Retina (tissue), 1 donor: ENCODE results near the gene CHRM5.
"Not testable (repeated sequence)": the region's sequence is repeated elsewhere in the genome, so short reads cannot be mapped to it uniquely, and the experiment has no call there.

ENCODE experiments used
- DNase-seq: peaks from one replicate; pipeline ENCODE4 v3.0.0-alpha.2; 2016

Gene CHRM5

DNA sequence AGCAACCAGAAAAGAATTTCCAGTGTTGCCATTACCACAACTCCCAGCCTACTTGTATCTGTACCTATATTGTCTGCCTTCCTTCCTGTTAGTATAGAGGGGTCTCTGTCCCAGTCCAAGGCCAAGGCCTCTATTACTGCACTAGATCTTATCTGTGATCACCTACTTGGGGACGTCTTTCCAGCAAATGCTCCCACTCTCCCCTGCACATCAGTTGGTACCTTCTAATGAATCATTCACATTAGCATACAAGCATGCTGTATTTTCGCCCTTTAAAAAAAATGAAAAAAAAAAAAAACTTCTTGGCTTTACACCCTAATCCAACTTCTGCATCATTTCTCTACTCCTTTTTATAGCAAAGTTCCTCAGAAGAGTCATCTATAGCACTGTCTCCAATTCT, 75.5 kb downstream of the CHRM5 start:
- DNase-seq = no peak

DNA sequence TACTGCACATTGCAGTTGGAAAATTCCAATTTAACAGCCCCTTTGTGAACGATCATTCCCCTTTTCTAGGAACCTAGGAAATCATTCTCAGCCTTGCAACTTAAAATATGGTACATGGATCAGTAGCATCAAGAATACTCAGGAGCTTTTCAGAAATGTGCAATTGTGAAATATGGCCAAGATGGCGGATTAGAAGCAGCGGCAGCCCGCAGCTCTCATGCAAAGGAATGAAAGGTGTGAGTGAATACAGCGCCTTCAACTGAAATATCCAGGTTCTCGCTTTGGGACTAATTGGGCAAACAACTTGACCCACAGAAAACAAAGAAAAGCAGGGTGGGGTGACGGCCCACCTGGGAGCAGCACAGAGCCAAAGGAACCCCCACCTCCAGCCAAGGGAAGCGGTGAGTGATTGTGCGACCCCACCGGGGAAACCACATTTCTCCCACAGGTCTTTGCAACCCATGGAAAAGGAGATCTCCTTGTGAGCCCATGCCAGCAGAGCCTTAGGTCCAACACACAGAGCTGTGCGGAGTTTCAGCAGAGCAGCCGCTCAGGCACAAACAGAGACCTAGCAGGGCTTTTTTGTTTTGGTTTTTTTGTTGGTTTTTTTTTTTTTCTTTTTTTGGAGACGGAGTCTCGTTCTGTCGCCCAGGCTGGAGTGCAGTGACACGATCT, 78.3 kb downstream of the CHRM5 start:
- DNase-seq = no peak

DNA sequence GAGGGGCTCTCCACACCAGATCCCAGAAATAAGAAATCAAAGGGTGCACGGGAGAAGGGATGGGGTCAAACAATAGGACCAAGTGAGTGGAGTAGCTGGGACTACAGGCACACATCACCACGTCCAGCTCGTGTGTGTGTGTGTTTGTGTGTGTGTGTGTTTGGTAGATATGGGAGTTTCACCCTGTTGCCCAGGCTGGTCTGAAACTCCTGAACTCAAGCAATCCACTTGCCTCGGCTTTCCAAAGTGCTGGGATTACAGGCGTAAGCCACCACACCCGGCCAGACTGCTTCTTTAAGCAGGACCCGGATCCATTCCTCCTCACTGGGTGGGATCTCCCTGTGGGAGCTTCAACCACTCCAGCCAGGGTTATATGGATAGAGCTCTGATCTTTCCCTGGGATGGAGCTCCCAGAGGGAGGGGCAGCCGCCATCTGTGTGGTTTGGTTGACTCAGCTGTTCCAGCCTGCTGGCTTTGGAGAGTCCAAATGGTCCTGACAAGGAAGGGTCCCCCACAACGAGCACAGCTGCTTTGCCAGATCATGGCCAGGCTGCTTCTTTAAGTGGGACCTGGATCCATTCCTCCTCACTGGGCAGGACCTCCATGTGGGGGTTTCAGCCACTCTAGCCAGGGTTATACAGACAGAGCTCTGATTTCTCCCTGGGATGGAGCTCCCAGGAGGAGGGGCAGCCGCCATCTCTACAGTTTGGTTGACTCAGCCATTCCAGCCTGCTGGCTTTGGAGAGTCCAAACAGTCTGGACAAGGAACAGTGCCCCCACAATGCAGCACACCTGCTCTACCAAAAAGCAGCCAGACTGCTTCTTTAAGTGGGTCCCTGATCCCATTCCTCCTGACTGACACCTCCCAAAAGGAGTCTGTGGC, 79.8 kb downstream of the CHRM5 start:
- no peak for DNase-seq

DNA sequence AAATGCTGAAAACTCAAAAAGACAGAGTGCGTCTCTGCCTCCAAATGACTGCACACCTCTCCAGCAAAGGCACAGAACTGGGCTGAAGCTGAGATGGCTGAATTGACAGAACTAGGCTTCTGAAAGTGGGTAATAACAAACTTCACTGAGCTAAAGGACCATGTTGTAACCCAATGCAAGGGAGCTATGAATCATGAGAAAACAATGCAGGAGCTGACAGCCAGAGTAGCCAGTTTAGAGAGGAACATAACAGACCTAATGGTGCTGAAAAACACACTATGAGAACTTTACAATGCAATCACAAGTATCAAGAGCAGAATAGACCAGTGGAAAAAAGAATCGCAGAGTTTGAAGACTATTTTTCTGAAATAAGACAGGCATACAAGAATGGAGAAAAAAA, 80.8 kb downstream of the CHRM5 start:
- DNase-seq = no peak

DNA sequence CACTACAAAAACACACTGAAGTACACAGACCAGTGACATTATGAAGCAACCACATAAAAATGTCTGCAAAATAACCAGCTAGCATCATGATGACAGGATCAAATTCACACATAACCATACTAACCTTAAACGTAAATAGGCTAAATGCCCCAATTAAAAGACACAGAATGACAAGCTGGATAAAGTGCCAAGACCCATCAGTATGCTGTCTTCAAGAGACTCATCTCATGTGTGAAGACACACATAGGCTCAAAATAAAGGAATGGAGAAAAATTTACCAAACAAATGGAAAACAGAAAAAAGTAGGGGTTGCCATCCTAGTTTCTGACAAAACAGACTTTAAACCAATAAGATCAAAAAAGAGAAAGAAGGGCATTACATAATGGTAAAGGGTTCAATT, 82.1 kb downstream of the CHRM5 start:
- DNase-seq = not testable (repeated sequence)

DNA sequence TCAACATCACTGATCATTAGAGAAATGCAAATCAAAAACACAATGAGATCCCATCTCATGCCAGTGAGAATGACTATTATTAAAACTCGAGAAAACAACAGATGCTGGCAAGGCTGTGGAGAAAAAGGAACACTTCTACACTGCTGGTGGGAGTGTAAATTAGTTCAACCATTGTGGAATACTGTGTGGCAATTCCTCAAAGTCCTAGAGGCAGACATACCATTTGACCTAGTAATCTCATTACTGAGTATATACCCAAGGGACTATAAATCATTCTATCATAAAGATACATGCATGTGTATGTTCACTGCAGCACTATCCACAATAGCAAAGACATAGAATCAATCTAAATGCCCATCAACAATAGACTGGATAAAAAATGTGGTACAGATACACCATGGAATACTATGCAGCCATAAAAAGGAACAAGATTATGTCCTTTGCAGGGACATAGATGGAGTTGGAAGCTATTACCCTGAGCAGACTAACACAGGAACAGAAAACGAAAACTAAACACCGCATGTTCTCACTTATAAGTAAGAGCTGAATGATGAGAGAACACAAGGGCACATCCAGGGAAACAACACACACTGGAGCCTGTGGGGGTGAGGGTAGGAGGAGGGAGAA, 85.9 kb downstream of the CHRM5 start:
- no peak for DNase-seq

DNA sequence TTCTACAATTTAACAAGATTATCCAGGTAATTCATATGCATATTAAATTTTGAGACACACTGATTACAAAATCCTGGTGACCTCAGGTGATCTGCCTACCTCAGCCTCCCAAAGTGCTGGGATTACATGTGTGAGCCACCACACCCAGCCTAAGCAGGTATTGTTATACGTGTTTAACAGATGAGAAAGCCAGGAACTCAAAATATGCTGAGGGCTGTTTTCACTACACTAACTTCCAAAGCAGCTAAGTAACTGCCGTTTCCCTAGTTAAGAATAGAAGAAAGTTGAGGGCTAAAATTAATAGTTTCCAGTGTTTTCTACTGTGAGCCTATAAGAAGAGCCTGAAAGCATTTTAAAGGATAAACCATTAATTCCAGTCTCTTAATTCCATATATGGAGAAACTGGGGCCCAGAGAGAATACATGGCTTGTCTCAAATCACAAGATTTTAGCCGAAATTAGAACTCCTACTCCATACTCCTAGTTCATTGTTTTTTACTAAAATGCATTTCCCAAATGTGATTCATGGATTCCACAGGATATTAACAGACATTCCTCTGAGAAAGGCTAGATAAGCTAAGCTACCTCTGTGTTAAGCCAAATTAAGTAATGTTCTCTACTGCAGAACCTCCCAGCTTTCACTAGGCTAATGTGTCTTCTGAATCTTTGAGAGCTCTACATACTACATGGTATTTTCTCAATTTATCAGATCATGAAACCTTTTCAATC, 87.7 kb downstream of the CHRM5 start:
- no peak for DNase-seq

DNA sequence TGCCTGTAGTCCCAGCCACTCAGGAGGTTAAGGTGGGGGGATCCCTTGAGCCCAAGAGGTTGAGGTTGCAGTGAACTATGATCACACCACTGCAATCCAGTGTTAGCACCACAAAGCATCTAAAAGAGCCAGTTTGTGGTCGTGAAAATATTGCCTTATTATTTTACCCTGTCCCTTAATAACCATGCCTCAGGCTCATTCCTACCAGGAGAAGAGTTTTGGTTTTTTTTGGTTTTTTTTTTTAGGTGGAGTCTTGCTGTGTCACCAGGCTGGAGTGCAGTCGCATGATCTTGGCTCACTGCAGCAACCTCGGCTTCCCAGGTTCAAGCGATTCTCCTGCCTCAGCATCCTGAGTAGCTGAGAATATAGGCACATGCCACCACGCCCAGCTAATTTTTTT, 88.6 kb downstream of the CHRM5 start:
- DNase-seq = no peak

DNA sequence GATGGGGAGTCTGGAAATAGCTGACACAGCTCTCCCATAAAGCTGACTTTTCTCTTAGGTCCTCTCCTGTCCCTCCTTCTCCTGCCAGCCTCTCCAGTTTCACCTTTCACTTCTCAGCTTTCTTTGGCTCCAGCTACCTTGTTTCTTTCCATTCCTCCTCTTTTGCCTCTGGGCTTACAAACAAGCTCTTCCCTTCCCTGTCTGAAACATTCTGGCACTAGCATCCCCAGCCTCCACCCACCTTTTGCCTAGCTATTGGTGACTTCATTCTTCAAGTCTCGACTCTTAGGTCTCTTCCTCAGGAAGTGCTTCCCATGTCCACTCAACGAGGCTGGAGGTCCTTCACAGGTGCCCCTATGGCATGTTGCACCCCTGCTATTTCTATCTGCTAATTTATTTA, 91.2 kb downstream of the CHRM5 start:
- DNase-seq = no peak

DNA sequence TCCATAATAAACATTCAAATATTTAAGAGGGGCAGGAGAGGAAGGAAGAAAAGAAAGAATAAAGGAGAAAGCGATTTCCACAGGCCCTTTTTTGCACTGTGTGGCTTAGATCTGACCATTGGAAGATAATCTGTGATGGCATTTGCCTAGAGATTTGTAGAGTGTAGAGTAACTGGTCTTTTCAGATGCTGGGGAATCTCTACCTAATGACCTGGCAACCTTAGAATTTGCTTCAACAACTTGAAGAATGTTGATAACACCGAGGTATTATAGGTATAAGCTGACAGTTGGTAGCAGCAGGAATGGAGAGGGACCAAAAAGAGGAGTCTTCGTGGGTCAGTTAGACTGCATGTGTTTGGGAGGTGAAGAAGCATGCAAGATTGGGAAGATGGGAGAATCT, 91.6 kb downstream of the CHRM5 start:
- DNase-seq = no peak

DNA sequence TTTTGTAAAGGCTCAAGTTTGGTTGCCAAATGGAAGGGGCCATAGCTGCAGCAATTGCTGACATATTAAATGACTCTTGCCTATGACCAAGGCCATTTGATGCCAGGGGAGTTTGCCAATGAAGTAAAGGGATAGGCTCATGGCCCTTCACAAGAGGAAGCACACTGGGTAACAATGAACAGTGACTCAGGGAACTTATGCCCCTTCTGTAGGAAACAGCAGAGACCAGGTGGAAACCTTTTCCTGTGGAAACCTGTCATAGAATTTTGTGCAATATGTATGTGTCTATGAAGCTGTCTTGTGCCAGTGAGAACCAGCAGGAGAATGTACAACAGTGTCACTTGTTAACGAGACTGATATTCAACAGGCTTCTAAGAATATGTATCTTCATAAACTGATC, 96.1 kb downstream of the CHRM5 start:
- DNase-seq = no peak

DNA sequence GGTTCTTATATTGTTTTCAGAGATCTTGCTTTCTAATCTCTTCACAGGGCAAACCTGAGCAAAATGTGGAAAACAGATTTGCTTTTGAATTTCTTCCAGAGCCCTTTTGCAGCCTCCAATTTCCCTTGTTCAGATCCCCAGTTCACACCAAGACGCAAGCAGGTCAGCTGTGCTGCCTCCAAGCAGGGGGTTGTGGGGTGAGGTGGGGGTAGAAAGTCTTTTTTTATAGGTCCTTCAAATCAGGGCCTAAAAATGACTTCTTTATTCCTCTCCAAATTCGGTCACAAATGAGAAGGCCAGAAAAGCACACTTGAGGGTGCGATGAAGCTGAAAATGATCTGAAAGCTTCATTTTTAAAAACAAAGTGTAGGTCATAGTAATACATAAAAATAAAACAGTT, 97.0 kb downstream of the CHRM5 start:
- no peak for DNase-seq

DNA sequence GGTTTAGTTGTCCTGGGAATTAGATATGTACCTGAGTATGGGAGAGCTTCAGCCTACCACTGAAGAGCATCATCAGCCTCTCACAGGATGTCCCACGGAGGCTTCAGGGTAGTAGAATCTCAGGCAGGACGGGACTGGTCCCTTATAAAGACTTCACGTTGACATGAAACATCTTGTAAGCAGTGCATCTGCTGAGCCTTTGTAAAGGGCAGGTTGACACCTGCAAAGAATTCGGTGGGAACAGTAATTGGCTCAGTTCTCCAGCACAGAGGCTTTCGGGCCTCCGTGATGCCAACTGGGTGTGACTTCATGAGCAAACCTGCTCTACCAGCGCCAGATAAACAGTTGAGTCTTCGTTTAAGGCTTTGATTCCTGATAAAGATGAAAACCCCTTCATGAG, 97.6 kb downstream of the CHRM5 start:
- DNase-seq = no peak

DNA sequence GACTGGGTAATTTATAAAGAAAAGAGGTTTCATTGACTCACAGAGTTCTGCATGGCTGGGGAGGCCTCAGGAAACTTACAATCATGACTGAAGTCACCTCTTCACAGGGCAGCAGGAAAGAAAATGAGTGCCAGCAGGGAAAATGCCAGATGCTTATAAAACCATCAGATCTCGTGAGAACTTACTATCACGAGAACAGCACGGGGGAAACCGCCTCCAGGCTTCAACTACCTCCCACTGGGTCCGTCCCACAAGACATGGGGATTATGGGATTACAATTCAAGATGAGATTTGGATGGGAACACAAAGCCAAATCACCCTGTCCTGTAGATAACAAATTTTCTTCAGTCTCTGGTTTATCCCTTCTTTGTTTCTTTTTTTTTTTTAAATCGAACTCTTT, 101.7 kb downstream of the CHRM5 start:
- no peak for DNase-seq

DNA sequence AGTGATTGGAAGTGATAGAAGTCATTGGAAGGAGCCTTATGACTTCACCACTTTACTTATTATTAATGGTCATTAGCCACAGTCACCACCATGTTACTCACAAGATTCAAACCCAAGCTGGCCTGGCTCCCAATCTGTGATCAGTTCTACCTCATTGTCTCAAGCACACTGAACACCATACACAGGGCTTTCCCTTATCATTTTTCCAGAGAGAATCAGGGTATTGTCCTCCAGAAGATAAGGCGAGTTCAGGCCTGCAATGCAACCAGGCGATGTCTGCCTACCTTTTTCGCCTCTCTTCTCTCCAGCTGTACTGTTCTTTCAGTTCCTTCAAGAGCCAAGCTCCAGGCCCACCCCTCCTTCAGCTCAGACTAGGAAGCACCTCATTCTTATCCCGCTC, 108.5 kb downstream of the CHRM5 start:
- DNase-seq = no peak

DNA sequence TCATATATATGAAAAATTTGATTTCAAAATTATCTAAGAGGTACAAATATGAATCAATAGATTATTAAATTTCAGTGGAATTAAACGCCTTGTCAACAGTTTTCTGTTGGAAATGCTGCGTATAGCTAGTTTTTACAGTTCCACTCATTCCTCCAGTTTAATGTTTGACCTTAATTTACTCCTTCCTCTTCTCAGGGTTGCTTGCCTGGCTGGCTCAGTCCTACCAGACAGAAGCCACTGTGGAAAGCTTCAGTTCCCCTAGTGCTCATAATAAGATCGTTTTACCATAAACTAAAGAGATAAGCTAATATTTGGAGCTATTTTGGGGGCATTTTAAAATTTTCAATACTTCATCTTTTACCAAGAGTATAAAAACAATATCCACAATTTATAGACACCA, 110.6 kb downstream of the CHRM5 start:
- no peak for DNase-seq

DNA sequence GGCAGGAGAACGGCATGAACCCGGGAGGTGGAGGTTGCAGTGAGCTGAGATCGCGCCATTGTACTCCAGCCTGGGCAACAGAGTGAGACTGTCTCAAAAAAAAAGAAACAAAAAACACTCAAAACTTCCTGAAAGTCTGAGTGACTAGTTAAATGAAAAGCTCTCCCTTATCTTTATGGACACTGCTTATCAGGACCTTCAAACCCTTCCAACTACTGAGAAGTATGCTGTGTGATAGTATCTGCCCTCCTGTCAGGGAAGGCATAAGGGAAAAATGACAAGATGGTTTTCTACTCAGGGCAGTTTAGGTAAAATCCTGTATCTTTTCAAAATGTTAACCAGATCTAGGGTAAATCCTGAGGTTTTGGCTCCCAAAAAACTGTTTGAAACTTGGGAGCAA, 111.6 kb downstream of the CHRM5 start:
- DNase-seq = no peak

DNA sequence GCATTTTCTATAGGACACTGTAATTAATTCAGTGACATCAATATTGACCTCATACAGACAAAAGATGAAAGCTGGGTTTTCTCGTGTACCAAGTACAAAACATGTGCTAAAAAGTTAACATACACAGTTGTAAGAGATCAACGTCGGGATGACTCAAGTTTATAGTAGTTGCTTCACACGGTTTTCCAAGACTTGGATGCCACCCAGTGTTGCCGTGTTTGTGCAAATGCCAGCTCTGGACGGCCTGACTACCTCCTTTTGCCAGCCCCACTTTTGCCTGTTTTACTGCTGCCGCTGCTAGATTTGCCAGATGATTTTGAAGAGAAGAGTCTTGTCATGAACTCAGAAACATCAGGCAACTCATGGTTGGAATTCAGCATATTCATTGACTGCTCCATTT, 115.8 kb downstream of the CHRM5 start:
- DNase-seq = no peak

DNA sequence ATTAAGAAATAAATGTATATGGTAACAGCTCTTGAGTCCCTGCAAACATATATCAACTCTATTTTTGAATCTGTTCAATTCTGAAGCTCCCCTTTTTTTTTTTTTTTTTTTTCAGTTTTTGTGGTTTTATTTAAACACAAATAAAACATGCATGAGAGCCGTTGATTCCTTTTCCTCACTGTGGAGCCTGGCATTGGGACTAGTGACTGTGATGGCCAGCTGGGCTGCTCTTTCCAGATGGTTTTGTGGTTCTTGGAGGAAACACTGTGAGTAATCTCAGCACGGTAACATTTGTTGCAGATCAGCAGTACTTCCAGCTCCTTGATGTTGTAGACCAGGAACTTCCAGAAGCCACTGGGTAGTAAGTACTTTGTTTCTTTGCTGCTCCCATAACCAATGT, 117.4 kb downstream of the CHRM5 start:
- DNase-seq = no peak

DNA sequence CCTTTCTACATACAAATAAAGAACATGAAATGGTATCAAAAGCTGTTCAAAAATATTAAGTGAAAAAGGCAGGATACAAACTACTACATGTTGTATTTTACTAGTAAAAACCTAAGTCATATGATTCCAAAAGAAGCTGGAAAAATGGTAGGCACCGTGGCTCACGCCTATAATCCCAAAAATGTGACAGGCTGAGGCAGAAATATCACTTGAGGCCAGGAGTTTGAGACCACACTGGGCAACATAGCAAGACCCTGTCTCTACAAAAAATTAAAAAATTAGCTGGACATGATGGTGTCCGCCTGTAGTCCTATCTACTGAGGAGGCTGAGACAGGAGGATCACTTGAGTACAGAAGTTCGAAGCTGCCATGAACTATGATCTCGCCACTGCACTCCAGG, 131.6 kb downstream of the CHRM5 start:
- DNase-seq = no peak

DNA sequence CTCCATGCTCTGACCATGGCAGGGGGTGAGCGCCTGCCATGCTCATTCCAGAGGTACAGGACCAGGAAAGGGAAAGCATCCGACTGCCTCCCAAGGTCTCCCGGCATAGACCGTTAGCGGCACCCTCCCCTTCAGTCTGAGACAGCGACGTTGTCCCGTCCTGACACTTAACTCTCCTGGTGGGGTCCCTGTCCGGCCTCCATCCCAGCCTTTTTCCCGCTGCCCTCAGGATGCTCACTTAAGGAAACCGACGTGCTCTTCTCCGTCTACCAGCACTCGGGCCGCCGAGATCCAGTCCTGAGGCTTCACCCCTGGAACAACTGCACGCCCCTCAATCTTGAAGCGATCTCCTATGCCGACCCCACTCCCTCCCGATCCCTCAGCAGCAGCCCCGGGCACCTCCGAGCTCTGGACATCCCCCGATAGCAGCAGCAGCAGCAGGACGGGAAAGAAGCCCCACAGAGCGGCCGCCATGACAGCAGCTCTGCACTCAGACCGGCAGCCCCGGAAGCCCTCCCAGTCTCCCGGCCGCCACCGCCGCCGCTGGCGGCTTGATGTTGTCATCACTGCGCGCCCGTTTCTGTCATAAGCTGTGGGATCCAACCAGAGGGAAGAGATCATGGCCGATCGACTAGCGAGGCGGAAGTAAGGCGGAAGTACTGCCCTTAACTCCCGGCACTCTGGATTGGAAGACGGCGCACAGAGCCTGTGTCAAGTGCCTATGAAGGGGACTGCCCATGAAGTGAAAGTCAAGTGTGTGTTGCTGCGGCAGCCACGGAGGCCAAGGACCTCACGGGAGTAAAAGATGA, 133.3 kb downstream of the CHRM5 start, which contains the start of the genes EMC7 and PGBD4:
Gene EMC7 (minus strand): TSS at position 497 of the 809 bp plus-strand sequence. CDS start 23 bp downstream, at position 474.
Gene PGBD4 (plus strand): TSS at position 718 of the 809 bp plus-strand sequence. CDS start 449 bp downstream, outside the sequence.
- peak; percentile 99 for DNase-seq
